ENCODE data around the gene GRM8.
A peak's percentile ranks its signal among the peaks of the same experiment; 100 is the strongest.

GRM8 gene

GRCh38 chr7:127066974-127067373 lies 185.8 kb downstream of the GRM8 start:
- no peak overlapping the region for H3K27ac ChIP-seq
- TF ChIP-seq CTCF (conservative IDR thresholded peaks at IDR 0.05) (peak; percentile 45), ZFX (IDR thresholded peaks at IDR 0.05) (no peak)

DNA sequence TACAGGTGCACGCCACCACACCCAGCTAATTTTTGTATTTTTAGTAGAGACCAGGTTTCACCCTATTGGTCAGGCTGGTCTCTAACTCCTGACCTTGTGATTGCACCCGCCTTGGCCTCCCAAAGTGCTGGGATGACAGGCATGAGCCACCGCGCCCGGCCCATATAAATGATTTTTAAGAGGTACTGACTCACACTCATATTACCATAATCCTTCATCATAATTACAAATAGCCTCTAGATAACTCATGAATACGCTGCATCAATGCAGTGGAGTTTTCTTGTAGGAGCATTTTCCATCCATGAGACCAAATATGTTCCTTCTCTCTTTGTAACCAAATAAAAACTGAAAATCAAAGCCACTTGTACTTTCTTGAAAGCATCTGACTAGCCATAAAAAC lies 193.3 kb downstream of the GRM8 start:
- no peak for TF ChIP-seq CTCF (conservative IDR thresholded peaks at IDR 0.05)
- no peak for TF ChIP-seq ZFX (IDR thresholded peaks at IDR 0.05)
- no peak overlapping the region for H3K27ac ChIP-seq

GRCh38 chr7:127057918-127058317 lies 194.8 kb downstream of the GRM8 start:
- H3K27ac ChIP-seq, result no peak overlapping the region
- TF ChIP-seq CTCF (conservative IDR thresholded peaks at IDR 0.05) (no peak), ZFX (IDR thresholded peaks at IDR 0.05) (no peak)

DNA sequence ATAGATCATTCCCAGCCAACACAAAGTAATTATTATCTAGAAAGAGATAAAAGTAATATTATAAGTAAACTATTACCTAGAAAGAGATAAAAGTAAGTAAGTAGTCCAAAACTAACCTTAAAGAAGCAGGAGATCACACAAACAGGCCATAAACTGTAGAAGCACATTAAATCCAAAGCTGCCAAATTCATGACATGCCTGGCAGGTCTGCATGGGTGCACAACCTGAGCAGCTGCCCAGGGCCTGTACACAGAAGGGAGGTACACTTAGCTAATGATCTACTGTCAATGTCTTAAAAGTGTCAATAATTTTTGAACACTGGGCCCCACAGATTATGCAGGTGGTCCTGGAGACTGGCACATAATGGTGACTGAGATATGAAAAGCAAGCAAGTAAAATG lies 196.5 kb downstream of the GRM8 start:
- no peak overlapping the region for H3K27ac ChIP-seq
- TF ChIP-seq CTCF (conservative IDR thresholded peaks at IDR 0.05) (no peak), ZFX (IDR thresholded peaks at IDR 0.05) (no peak)

DNA sequence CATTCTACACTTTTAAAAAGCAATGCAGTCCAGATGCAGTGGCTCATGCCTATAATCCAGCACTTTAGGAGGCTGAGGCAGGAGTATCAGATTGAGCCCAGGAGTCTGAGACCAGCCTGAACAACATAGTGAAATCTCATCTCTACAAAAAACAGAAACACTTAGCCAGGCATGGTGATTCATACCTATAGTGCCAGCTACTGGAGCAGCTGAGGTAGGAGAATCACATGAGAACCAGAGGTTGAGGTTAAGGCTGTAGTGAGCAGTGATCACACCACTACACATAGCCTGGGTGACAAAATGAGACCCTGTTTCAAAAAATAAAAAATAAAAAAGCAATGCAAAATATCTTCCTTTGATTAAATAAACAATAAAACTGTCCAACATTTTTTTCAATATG lies 205.2 kb downstream of the GRM8 start:
- H3K27ac ChIP-seq, result no peak overlapping the region
- TF ChIP-seq ZFX (IDR thresholded peaks at IDR 0.05) (no peak), CTCF (conservative IDR thresholded peaks at IDR 0.05) (peak; percentile 12; the same call in 1 of the 2 replicates)

GRCh38 chr7:127041689-127042452 lies 210.9 kb downstream of the GRM8 start:
- no peak overlapping the region for H3K27ac ChIP-seq
- TF ChIP-seq ZFX (IDR thresholded peaks at IDR 0.05) (no peak), CTCF (conservative IDR thresholded peaks at IDR 0.05) (no peak)

- H3K27ac ChIP-seq, result no peak overlapping the region
- TF ChIP-seq ZFX (IDR thresholded peaks at IDR 0.05) (no peak), CTCF (conservative IDR thresholded peaks at IDR 0.05) (no peak)
Observed at GRCh38 chr7:127040042-127040441, 212.7 kb downstream of the GRM8 start.
